NCI-H446 (cell line): ENCODE results near the gene PCMT1.
"Not testable (repeated sequence)": the region's sequence is repeated elsewhere in the genome, so short reads cannot be mapped to it uniquely, and the experiment has no call there.

Source experiments
- DNase-seq, 2 experiments: peaks; one replicate each; lab custom pipeline; 2025; lab: John Stamatoyannopoulos, UW

The PCMT1 gene

DNA sequence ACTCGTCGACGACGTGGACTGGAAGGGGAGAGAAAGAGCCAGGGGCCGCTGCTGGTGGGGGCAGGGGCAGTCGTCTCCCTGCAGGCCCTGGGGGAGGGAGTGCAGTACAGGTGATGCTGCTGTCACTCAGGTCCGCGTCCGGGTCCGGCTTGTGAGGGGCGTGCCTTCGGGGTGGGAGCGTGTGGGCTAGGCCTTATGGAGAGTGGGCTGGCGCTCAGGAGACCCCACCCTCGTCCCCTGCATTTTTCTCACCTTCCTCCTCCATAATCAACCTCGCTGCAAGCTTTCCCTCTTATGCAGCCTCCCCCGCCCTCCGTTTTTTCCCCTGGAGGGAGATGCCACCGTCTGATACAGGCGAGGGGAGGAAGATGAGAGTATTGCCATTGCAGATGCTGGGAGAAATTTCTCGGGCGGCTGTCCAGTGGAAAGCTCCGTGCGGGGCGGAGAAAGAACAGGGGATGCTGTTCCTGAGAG, 632 bp downstream of the PCMT1 start:
- peak; percentile 11 to 58 for DNase-seq

- no peak for DNase-seq
These were observed 1.7 kb downstream of the PCMT1 start for GRCh38 chr6:149751239-149751638.

- not testable (repeated sequence) for DNase-seq
These were observed 2.4 kb downstream of the PCMT1 start for GRCh38 chr6:149751920-149752319.

GRCh38 chr6:149752600-149753373, 3.2 kb downstream of the PCMT1 start:
- DNase-seq: no peak

DNA sequence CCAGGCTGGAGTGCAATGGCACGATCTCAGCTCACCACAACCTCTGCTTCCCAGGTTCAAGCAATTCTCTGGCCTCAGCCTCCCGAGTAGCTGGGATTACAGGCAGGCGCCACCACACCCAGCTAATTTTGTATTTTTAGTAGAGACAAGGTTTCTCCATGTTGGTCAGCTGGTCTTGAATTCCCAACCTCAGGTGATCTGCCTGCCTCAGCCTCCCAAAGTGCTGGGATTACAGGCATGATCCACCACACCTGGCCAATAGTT, 3.8 kb downstream of the PCMT1 start:
- not testable (repeated sequence) for DNase-seq

DNA sequence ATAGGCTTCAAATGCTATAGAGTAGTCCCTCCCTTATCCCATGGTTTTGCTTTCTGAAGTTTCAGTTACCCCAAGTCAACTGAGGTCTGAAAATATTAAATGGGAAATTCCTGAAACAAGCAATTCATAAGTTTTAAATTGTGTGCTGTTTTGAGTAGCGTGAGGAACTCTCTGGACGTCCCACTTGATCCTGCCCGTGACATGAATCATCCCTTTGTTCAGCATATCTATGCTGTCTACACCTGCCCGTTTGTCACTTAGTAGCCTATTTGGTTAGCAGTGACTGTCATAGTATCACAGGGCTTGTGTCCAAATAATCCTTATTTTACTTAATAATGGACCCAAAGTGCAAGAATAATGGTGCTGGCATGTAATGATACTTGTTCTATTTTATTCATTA, 5.0 kb downstream of the PCMT1 start:
- no peak for DNase-seq

DNA sequence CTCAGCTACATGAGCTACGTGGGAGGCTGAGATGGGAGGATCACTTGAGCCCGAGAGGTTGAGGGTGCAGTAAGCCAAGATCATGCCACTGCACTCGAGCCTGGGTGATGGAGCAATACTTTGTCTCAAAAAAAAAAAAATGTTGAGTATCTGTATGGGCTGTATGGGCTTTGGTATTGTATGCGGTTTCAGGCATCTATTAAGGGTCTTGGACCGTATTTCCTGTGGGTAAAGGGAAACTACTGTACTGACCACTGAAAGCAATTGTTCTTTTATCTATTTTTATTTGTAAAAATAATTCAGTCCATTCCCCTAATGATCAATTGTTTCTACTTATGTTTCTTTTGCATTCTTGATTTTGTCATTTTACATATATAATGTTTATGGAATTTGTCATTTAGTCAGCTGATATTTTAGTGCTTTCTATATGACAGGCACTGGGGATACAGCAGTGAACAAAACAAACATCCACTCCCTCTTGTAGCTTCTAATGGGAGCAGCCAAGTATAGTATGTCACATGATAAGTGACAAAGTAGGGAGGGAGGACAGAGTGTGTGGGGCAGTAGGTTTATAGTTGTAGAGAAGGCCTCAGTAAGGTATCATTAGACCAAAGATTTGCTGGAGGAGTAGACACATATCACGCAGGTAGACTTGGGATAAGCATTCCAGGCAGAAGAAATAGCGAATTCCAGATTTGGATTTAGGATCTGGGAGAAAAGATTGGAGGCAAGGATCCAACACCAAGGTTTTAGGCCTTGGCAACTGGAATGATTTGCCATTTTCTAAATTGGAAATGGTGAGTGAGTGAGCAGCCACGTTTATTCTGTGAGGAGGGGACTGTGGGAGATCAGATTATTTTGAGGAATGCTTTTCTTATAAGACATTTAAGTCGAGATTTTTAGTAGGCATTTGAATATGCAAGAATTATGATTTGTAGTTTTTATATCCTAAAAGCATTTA, 6.0 kb downstream of the PCMT1 start:
- DNase-seq: no peak

DNA sequence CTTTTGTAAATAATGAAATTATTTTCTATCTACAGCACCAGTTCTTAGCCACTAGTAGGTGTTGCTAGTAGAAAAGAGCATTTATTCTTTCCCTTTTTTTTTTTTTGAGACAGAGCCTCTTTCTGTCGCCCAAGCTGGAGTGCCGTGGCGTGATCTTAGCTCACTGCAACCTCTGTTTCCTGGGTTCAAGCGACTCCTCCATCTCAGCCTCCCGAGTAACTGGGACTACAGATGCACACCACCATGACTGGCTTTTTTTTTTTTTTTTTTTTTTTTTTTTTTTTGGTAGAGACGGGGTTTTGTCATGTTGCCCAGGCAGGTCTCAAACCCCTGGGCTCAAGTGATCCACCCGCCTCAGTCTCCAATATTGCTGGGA, 6.7 kb downstream of the PCMT1 start:
- no peak for DNase-seq

DNA sequence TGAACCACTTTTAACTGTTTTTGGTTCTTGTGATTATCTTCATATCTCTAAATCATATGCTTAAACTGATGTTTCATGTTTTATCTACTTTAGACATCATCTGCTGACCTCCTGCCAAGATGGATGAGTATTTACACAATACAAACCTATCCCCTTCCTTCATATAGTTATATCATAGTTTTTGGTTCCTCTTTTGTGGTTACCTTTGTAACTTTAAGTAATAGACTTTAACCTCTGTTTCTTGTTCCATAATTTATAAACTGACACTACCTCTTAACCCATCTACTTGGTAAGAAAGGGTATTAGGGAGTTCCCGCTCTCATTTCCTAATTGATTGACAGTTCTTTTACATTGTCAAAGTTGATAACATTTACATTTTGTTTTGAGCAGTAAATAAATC, 11.9 kb downstream of the PCMT1 start:
- DNase-seq: no peak

DNA sequence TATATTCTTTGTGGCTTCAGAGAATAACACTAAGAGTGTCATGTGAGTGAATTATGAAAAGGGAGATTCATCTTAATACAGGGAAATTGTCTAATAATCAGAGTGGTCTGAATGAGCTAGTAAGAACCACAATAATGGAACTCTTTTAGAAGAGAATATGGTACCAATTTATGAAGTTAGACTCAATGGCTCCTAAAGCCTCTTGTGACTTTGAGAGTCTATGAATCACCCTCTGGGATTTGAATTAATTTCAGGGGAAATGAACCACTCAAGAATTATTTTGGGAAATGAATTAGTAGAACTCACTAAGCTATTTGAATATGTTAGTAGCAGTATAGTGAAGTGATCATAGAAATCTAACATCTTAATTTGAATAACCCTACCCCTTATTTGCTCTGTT, 14.3 kb downstream of the PCMT1 start:
- DNase-seq: no peak

DNA sequence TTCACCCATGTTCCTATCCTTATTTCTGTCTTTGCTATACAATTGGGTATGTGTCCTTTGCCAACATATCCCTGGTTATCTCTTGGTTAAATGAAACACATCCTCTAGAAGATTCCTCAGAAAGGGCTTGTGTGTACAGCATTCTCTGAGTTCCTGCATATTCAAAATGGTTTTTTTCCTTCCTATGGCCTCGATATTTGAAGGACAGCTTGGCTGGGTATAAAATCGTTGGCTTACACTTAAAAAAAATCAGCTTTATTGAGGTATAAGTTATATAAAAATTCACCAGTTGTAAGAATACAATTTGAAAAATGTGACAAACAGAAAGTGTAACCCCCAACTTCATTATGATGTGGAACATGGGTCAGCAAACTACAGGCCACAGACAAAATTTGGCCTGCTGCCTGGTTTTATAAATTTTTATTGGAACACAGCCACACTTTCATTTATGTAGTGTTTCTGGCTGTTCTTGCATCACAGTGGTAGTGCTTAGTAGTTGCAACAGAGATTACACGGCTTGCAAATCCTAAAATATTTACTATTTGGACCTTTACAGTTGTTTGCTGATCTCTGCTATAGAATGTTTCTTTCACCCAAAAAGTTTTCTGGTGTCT, 16.7 kb downstream of the PCMT1 start:
- DNase-seq: no peak

DNA sequence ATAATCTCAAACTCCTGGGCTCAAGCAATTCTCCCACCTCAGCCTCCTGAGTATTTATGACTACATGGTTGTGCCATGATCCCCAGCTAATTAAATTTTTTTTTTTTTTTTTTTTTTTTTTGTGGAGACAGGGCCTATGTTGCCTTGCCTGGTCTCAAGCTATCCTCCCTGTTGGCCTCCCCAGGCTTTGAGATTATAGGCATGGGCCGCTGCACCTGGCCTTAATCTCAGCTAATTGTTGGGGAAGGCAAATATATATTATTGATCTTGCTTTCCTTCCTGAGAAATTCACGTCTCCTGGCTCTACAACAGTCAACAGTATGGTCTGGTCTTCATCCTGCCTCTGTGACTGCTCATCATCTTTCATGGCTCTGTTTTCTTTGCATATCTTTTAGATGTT, 20.1 kb downstream of the PCMT1 start:
- no peak for DNase-seq

DNA sequence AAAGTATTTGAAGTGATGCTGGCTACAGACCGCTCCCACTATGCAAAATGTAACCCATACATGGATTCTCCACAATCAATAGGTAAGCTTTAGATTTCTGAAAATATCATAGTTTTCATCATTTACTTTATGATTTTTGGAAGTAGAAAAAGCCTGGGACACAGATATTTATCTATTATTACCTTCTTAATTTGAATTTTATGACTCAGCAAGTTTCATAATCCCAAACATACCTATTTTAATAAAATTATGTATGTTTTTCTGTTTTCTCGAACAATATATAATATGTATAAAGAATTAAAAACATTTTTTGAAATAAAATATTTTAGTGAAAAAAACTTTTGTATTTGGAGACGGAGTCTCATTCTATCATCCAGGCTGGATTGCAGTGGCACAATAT, 21.6 kb downstream of the PCMT1 start:
- DNase-seq: no peak

GRCh38 chr6:149771925-149772324, 22.4 kb downstream of the PCMT1 start:
- no peak for DNase-seq

DNA sequence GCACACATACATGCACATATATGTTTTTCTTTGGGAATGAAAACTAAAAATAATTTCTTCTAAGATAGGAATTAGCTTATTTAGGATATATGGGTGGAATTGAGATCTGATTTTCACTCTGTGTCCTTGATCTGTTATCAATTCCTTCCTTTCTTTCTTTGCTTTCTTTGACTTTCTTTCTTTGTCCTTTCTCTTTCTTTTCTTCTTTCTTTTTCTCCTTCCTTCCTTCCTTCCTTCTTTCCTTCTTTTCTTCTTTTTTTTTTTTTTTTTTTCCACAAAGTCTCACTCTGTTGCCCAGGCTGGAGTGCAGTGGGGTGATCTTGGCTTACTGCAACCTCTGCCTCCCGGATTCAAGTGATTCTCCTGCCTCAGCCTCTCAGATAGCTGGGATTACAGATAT, 28.1 kb downstream of the PCMT1 start:
- DNase-seq: no peak

DNA sequence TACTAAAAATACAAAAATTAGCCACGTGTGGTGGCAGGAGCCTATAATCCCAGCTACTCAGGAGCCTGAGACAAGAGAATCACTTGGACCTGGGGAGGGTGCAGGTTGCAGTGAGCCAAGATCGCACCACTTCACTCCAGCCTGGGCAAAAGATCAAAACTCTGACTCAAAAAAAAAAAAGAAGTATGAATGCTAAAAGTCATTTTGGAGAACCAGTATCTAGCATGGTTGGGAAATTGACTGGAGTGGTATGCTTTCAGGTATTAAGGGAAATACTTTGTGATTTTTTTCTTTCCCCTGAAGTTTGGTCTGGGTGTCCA, 30.1 kb downstream of the PCMT1 start:
- no peak for DNase-seq

DNA sequence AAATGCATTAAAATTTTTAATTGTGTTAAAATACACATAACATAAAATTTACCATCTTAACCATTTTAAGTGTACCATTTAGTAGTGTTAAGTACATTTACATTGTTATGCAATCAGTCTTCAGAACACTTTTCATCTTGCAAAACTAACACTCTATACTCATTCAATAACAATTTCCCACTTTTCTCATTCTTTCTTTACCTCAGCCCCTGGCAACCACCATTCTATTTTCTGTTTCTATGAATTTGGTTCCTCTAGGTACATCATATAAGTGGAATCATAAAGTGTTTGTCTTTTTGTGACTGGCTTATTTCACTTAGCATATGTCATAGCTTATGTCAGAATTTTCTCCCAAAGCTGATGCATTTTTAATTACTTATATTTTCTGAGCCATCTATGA, 32.2 kb downstream of the PCMT1 start:
- DNase-seq: no peak

DNA sequence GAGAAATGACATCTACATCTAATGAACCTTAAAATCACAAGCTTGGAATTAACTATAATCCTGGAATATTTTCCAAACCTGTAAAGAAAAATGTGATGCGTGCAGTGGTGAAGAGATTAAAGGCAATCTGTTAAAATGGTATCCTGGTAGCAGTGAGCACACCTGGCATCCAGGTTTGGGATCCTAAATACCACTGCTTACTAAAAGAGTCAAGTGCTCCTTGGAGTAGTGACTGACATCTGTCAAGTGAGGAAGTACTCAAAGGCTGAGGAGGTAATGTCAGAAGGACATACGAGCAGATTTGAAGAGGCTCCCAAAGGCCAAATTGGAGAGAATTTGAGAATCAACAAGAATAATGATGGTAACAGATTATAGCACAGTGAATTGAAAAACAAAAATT, 32.8 kb downstream of the PCMT1 start:
- DNase-seq: no peak

GRCh38 chr6:149783551-149783950, 34.0 kb downstream of the PCMT1 start:
- DNase-seq: no peak

- no peak for DNase-seq
These were observed 56.6 kb downstream of the PCMT1 start for GRCh38 chr6:149806127-149806526.

GRCh38 chr6:149809798-149810197, 60.3 kb downstream of the PCMT1 start:
- DNase-seq: no peak

GRCh38 chr6:149813351-149813750, 63.8 kb downstream of the PCMT1 start:
- DNase-seq: no peak

DNA sequence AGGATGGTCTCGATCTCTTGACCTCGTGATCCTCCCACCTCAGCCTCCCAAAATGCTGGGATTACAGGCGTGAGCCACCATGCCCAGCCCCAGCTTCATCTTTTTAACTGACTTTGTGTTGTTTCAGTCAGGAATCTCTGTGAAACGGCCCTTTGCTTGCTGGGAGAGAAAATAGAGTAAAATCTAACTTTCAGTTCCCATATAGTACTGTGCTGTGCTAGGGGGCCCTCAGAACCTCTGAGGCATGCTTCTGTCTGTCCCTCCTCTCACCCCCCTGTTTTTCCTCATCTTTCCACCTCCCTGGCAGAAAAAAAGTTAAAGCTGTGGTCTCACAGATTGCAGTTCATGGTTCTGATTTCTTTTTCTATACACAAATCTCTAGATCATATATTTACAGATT, 66.2 kb downstream of the PCMT1 start:
- DNase-seq: no peak
